ENCODE data around the gene CD300LF. TPM values are rescaled to one million over a fixed set of nuclear protein-coding genes. Genes with fewer than 3 reads are reported as not detected.

The CD300LF gene
- total RNA-seq, 4 donors from 2014 or later: 0.40 to 37.8 (median 3.7) TPM

DNA sequence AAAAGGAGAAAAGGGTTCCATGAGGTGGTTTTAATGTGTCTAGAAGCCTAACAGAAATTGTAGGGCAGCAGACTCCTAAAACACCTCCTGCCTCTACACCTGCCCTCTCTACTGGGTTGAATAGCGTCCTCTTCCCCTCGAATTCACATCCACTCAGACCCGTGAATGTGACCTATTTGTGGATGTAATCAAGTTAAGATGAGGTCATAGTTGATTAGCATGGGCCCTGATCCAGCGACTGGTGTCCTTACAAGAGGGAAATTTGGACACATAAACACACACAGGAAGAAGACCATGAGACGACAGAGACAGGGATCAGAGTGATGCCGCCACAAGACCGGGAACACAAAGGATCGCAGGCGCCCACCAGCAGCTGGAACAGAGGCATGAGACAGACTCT is 13.5 kb downstream of the CD300LF start:
- no peak overlapping the region for H3K4me3 ChIP-seq
- H3K27ac ChIP-seq: no peak overlapping the region
- WGBS, 2 donors (ENCODE audit: low coverage in 1 of 2): 61 to 75% methylated on average over 4 to 9 of the region's 9 CpGs
- no peaks in the 10 kb centered on the region for H3K9me3 ChIP-seq
- H3K27me3 ChIP-seq: no peaks in the 10 kb centered on the region
- TF ChIP-seq EP300 (IDR thresholded peaks at IDR 0.05; ENCODE audit: low read depth) (no peak), POLR2AphosphoS5 (IDR thresholded peaks at IDR 0.05) (no peak), POLR2A (IDR thresholded peaks at IDR 0.05) (no peak)
- TF ChIP-seq, protein P1, sequence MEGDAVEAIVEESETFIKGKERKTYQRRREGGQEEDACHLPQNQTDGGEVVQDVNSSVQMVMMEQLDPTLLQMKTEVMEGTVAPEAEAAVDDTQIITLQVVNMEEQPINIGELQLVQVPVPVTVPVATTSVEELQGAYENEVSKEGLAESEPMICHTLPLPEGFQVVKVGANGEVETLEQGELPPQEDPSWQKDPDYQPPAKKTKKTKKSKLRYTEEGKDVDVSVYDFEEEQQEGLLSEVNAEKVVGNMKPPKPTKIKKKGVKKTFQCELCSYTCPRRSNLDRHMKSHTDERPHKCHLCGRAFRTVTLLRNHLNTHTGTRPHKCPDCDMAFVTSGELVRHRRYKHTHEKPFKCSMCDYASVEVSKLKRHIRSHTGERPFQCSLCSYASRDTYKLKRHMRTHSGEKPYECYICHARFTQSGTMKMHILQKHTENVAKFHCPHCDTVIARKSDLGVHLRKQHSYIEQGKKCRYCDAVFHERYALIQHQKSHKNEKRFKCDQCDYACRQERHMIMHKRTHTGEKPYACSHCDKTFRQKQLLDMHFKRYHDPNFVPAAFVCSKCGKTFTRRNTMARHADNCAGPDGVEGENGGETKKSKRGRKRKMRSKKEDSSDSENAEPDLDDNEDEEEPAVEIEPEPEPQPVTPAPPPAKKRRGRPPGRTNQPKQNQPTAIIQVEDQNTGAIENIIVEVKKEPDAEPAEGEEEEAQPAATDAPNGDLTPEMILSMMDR (IDR thresholded peaks at IDR 0.05): no peak
- no peaks in the 10 kb centered on the region for H3K4me1 ChIP-seq
- intact Hi-C loops (cut with DNase I; ENCODE audit: low total_unique reads): no loop called here
- H3K36me3 ChIP-seq: no peaks in the 10 kb centered on the region
- no peak for DNase-seq
- in situ Hi-C loops (cut with MboI; ENCODE audit: low pct_ligation_motif_present in 1 of 4, low pct_unique_long_range_greater_than_20kb in 1 of 4, low sequenced_read_pairs in 3 of 4): no loop called here

DNA sequence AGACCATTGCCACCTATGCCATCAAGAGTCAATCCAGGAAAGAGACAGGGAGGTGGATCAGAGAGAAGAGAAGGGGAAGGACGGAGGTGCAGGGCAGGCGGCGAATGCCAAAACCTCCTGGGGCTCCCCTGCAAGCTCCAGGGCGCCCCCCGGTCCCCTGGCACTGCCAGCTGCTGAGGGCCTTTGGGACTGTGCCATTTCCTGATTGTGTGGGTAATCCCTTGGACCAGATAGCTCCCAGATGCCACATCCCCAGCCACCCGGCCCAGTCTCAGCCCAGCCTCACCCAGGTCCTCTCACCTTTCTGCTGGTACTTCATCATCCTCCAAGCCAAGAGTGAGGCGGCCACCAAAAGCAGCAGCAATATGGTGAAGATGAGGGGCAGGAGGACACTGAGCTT is 14.7 kb downstream of the CD300LF start:
- intact Hi-C loops (cut with DNase I; ENCODE audit: low total_unique reads) (no loop called here), in situ Hi-C loops (cut with MboI; ENCODE audit: low pct_ligation_motif_present in 1 of 4, low pct_unique_long_range_greater_than_20kb in 1 of 4, low sequenced_read_pairs in 3 of 4) (no loop called here)
- Histone ChIP-seq H3K36me3 (no peaks in the 10 kb centered on the region), H3K4me3 (no peak overlapping the region), H3K9me3 (no peaks in the 10 kb centered on the region), H3K4me1 (no peaks in the 10 kb centered on the region), H3K27ac (no peak overlapping the region), H3K27me3 (no peaks in the 10 kb centered on the region)
- TF ChIP-seq, protein P1 (IDR thresholded peaks at IDR 0.05): no peak
- TF ChIP-seq POLR2A (IDR thresholded peaks at IDR 0.05) (no peak), POLR2AphosphoS5 (IDR thresholded peaks at IDR 0.05) (no peak), EP300 (IDR thresholded peaks at IDR 0.05; ENCODE audit: low read depth) (no peak)
- DNase-seq: no peak
- 80% methylated on average over 1 to 7 of the region's 7 CpGs for WGBS, 2 donors (ENCODE audit: low coverage in 1 of 2)

DNA sequence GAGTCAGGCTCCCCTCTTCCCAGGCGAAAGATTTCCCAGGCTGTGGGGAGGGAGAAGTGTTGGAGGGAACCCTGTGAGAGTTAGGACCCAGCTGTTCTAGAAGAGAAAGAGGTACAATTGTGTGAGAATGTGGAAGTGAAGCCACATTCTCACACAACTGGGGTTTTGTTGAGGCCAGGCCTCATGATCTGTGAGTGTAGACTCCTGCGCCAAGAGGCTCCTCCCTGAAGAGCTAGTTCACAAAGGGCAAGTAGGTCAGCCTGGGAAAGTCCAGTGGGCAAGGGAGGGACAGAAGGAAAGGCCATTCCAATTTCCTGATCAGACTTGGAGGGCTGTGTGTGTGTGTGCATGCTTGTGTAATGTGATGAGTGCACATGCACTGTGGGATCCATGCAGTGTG is 15.2 kb downstream of the CD300LF start:
- 50 to 81% methylated on average over 1 to 2 of the region's 2 CpGs for WGBS, 2 donors (ENCODE audit: low coverage in 1 of 2)
- DNase-seq: no peak
- no peaks in the 10 kb centered on the region for H3K9me3 ChIP-seq
- H3K36me3 ChIP-seq: no peaks in the 10 kb centered on the region
- in situ Hi-C loops (cut with MboI; ENCODE audit: low pct_ligation_motif_present in 1 of 4, low pct_unique_long_range_greater_than_20kb in 1 of 4, low sequenced_read_pairs in 3 of 4): no loop called here
- H3K27me3 ChIP-seq: no peaks in the 10 kb centered on the region
- TF ChIP-seq EP300 (IDR thresholded peaks at IDR 0.05; ENCODE audit: low read depth) (no peak), POLR2A (IDR thresholded peaks at IDR 0.05) (no peak), POLR2AphosphoS5 (IDR thresholded peaks at IDR 0.05) (no peak)
- TF ChIP-seq, protein P1 (IDR thresholded peaks at IDR 0.05): no peak
- H3K27ac ChIP-seq: no peak overlapping the region
- intact Hi-C loops (cut with DNase I; ENCODE audit: low total_unique reads): no loop called here
- no peak overlapping the region for H3K4me3 ChIP-seq
- no peaks in the 10 kb centered on the region for H3K4me1 ChIP-seq

DNA sequence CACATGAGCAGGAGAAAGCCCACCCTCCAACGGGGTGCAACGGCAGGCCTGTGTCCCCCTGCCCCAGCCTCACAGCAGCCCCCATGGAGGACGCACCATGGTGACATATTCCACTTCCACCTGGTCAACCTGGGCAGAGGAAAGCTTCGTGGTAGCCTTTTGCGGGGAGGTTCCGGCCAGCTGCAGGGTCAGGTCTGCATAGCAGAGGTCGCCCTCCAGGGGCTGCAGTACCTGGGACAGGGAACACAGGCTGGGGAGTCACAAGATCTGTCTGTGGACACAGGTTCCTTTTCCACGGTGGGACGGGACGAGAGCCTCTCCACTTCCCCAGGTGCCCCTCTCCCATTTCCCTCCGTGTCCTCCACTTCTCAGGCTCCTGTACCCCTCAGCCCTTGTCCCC is 17.1 kb downstream of the CD300LF start:
- Histone ChIP-seq H3K4me3 (no peak overlapping the region), H3K27ac (no peak overlapping the region), H3K36me3 (no peaks in the 10 kb centered on the region), H3K4me1 (no peaks in the 10 kb centered on the region), H3K9me3 (no peaks in the 10 kb centered on the region), H3K27me3 (no peaks in the 10 kb centered on the region)
- WGBS, 2 donors (ENCODE audit: low coverage in 1 of 2): 77% methylated on average over 11 of the region's 11 CpGs; no CpG with 5 or more reads in 1 of the 2 donors
- DNase-seq: no peak
- intact Hi-C loops (cut with DNase I; ENCODE audit: low total_unique reads): no loop called here
- TF ChIP-seq, protein P1 (IDR thresholded peaks at IDR 0.05): no peak
- TF ChIP-seq POLR2A (IDR thresholded peaks at IDR 0.05) (no peak), EP300 (IDR thresholded peaks at IDR 0.05; ENCODE audit: low read depth) (no peak), POLR2AphosphoS5 (IDR thresholded peaks at IDR 0.05) (no peak)
- in situ Hi-C loops (cut with MboI; ENCODE audit: low pct_ligation_motif_present in 1 of 4, low pct_unique_long_range_greater_than_20kb in 1 of 4, low sequenced_read_pairs in 3 of 4): no loop called here
